ENCODE data around the gene CACUL1.
A peak's percentile ranks its signal among the peaks of the same experiment; 100 is the strongest.
"Not testable (repeated sequence)": the region's sequence is repeated elsewhere in the genome, so short reads cannot be mapped to it uniquely, and the experiment has no call there.

CACUL1 gene

DNA sequence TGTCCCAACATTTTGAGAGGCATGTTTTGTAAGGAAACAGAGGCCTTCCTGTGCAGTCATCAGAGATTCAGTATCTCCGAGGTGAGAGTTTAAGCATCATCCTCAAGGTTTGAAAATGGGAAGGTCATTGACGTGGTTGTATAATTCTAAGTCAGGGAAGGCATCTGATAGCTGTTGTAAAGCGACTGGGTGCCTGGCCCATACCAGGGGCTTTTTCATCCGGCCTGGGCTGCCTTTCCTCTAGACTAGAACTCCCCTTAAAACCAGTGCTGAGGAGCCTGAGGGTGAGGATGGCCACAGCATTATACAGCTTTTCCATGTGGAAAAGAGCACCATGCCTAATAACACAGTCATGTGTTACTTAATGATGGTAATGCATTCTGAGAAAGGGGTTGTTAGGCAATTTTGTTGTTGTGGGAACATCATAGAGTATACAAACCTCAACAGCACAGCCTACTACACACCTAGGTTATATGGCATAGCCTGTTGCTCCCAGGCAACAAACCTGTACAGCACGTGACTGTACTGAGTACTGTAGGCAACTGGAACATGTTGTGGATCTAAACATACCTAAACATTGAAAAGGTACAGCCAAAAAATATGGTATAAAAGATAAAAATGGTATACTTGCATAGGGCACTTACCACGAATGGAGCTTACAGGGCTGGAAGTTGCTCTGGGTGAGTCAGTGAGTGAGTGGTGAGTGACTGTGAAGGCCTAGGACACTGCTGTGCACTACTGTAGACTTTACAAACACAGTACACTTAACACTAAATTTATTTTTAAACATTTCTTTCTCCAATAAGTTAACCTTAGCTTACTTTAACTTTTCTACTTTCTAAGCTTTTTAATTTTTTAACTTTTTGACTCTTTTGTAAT lies 13.5 kb upstream of the CACUL1 start:
- no peak for DNase-seq

DNA sequence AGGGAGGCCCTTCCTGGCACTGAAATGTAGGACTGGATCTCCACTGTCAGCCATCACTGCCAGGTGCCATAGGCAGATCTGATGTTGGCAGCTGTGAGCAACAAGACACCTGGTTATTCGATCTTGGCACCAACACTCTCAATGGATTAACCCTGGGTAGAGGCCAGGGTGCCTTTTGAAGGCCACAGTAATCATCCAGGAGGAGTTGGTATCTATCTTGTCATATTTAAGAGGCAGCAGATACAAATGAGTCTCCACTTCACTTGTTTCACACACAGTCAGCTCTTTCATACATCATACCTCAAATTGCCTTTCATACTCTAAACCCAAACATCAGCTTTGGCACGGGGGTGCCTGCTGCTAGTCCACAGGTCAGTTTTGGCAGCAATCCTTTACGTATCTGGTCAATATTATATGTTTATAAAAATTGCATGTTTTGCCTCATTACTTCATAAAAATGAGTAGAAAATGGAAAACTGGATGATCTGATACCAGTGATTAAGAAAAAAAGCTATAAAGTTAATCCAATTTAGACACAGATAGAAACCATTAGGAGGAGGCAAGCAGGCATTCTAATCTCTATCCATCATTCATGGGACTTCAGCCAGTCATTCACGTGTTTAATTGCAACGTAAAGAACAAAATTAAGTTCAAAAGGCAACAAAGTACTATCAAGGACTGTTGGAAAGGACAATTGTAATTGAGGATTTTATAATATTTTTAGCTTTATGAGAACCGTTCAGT lies 12.7 kb upstream of the CACUL1 start:
- no peak for DNase-seq

- no peak for DNase-seq
Measured at GRCh38 chr10:118764195-118764594, 9.4 kb upstream of the CACUL1 start.

DNA sequence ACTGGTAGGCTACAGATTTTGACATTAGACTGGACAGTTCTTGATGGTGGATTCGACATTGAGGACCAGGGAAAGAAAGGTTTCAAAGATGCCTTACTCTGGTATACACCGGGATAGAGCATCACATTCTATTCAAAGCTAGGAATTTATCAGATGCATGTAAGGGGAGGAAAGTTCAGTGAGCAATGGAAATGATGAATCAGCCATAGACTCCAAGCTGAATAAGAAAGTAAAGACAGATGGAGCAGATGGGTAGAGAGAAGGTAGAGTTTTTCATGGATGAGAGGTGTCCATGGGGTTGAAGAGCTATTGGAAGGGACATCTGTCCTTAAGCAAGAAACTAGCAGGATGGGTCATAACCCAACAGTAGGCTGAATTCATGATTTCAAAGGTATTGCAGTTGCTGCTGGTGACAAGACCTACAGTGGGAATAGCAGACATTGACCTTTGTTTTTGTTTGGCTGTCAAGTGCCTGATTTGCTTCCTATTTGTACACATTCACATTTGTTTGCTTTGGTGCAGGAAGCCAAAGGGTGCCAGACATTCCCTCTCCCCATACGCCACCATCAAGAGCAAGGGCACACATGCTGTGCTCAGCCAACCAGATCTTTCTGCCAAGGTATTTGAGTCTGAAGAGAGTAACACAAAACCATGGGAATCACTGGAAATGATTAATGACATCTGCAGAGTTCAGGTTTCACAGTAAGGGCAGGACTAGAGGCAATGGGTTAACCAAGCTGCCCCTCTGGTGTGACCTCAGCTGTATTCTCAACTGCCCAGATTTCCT lies 8.6 kb upstream of the CACUL1 start:
- DNase-seq = no peak

- no peak for DNase-seq
Measured at GRCh38 chr10:118760265-118760664, 5.5 kb upstream of the CACUL1 start.

- no peak for DNase-seq
Measured at GRCh38 chr10:118758449-118758848, 3.7 kb upstream of the CACUL1 start.

DNA sequence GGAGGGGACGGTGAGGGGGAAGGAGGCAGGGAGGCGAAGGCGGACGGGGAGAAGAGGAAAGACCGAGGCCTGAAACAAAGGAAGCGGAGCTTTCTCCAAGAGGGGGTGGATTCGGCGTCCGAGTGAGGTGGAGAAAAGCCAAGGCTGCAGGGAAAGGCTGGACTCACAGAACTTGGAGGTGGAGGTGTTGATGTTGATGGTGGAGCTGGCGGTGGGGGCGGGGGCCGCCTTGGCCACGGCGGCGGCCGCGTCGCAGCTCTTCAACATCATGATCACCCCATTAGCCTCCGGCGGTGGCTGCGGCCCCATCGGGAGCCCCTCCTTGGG lies 578 bp downstream of the CACUL1 start:
- DNase-seq = peak; percentile 11

DNA sequence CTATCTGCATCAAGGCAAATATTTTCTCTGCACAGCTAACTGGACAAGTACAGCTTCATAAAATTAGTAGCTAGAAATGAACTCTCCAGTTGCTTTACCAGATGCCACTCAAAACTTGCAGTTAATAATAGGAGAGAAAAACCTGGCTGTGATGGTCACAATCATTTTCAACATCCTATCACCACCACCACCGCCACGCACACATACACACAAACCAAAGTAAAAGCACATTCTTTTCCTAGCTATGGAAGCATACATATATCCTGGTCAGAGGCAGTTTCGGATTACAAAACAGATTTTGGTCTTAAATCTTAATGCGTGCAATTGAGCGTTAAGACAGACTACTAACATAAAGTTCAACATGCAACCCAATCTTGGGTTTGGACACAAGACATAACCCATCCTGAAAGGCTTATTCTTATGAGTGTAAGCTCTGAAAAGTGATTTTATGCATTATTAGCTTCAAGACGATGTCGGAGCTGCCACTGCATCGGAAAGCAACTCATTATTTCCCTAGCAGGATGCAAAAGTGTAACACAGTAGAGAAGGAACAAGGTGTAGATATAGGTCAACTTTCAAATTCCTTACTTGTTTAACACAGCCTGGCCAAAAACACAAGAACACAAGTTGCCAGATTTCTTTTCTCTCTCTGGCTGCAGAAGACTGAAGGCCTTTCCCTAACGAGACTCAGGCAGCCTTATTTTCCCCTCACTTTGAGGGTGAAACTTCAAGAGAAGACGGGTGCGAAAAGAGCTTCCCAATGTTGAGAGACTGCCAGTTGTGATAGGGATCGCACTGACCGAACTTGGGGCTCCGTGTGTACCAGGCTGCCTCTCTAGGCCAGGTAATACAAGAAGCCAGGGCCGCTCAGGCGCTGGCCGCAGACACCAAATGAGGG lies 1.2 kb downstream of the CACUL1 start:
- DNase-seq = no peak

DNA sequence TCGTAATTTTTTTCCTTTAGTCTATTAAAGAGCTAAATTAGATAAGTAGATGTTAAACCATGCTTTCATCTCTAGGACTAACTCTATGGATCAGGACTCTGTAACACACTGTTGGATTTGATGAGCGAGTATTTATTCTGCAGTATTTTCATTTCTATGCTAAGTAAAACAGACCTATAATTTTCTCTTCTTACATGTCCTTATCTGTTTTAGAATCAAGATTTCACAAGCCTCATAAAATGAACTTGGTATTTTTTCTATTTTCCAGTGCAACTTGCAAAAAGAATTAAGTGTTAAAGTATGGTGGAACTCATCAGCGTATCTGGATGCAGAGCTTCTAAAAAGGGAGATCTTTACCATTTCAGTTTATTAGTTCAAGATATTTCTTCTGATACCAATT lies 2.4 kb downstream of the CACUL1 start:
- DNase-seq = no peak

DNA sequence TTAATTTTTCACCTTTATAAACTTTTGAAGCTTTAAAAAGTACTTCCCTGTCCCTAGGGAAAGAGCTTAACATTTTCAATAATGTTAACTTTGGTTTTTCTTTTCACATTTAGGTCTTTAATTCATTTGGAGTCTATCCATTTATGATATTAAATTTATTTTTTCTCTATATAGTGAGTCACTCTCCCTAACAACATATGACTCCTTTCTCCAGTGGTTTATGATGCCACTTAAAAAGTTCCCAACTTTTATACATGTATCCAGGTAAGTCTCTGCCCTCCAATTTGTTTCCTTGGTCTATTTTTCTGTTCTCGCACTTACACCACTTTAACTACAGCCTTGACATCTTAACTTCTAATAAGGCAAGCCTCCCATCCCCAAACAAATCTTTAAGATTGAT lies 3.5 kb downstream of the CACUL1 start:
- DNase-seq = no peak

- DNase-seq = no peak
Measured at GRCh38 chr10:118748041-118748440, 6.7 kb downstream of the CACUL1 start.

DNA sequence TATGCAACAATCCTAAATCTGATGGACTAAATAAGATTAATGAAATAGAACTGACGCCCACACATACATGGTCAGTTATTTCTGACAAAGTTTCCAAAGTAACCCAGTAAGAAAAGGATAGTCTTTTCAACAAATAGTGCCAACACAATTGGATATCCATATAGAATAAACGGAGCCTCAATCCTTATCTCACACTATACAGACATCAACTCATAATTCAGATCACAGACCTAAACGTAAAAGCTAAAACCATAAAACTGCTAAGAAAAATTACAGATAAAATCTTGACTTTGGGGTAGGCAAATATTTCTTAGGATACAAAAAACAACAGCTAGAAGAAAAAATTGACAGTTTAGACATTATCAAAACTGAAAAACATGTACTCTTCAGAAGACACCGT lies 8.5 kb downstream of the CACUL1 start:
- DNase-seq = no peak

DNA sequence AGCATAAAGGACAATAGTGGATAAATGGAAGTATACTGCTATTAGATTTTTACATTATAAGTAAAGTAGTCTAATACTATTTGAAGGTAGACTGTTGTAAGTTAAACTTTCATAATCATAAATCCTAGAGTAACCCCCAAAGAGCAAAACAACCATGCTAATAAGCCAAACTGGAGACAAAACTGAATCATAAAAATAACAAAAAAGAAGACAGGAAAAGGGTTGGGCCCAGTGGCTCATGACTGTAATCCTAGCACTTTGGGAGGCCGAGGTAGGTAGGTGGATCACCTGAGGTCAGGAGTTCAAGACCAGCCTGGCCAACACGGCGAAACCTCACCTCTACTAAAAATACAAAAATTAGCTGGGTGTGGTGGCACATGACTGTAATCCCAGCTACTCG lies 9.7 kb downstream of the CACUL1 start:
- DNase-seq = no peak

GRCh38 chr10:118744346-118744918 lies 10.3 kb downstream of the CACUL1 start:
- not testable (repeated sequence) for DNase-seq

DNA sequence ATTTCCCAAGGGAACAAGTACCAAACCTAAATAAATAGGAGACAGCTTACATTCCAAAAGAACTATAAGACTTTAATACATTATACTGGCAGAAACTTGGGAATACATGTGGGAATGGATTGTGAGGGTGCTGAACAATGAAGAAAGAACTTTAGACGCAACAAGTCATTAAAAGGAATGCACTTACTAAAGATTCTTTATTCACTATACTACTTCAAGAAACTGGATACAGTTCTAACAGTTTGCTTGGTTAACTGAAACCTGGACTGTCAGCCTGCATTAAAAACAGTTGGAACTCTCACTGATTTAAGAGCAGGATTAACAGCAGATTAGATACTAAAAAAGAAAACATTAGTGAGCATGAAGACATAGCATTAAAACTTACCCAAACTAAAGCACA lies 12.0 kb downstream of the CACUL1 start:
- DNase-seq = no peak

- DNase-seq = no peak
Measured at GRCh38 chr10:118742032-118742431, 12.7 kb downstream of the CACUL1 start.

DNA sequence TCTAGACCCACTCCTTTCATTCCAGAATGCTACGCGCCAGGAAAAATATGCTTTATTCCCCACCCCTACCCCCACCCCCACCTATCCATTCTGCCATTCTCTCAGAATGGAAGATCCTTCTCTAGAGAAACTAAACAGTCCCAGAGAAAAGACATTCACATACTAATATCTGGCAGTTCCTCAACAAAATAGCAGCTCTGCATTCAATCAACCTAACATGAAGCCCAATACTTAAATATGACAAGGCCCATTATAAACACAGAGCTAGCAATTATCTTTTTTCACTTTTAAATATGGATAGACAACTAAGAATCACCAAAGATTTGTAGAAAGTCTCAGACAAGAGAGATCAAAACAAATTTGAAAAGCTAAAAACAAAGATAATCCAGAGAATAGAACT lies 16.4 kb downstream of the CACUL1 start:
- DNase-seq = no peak

DNA sequence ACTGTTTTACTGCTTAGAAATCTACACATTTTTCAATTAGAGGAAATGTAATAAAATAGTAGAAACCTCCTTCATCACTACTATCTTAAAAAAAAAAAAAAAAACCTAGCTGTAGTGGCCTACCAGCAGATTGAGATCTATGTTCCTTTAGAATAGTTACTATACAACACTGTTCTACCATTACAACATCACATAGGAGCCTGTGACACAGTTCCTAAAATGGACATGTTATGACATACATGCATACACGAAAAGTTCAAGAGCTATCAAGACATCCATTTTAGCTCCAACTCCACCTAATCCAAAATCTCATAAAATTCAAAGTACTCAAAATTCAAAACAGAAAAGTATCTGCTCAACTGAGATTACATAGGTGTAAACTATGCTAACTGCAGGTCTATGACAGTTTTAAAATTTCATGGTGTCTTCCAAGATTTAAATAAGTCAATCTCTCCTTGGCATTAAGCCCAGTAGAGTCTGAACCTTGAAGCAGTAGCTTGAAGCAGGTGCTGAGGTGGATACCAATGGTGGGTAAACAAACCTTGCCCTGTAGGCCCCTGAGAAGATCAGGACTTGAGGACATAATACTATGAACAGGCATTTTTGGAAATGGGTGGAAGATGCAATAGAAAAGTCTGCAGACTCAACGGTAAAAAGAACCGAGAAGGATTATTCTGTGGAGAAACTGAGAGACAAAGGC lies 17.0 kb downstream of the CACUL1 start:
- DNase-seq = no peak

GRCh38 chr10:118735294-118735693 lies 19.5 kb downstream of the CACUL1 start:
- no peak for DNase-seq

DNA sequence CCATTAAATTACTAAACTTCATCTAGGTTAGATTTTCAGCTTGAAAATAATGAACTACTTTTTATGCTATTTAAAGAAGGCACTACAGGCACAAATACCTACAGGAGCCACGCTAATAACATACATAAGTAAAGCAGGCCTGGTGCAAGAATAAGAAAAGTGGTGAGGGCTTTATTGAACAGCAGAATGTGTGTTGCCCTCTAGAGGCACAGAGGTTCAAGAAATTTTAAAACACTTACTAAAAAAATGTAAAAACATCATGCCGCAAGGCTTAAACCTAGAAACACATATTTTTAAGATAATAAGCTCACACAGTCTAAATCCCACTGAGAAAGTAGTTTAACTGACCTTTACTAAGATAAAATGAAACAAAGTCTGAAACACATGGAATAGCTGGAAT lies 20.3 kb downstream of the CACUL1 start:
- DNase-seq = no peak
